Neural crest cell (in vitro differentiated cells): ENCODE measurements around the gene DIMT1. TPM values are rescaled to one million over a fixed set of nuclear protein-coding genes. Genes with fewer than 3 reads are reported as not detected.

Source experiments
- DNase-seq: peaks from one replicate; pipeline ENCODE4 v3.0.0; 2021; ENCODE audit warnings: low read depth, mixed read lengths, low spot score
- H3K27ac Mint-ChIP-seq: one replicate; pipeline ENCODE4 v1.8.0; 2021; ENCODE audit warnings: mild to moderate bottlenecking, mixed read lengths; ENCODE audit not compliant: unreplicated experiment
- H3K27me3 Mint-ChIP-seq: 2 replicates; pipeline ENCODE4 v1.8.0; 2021; ENCODE audit warnings: low read depth, mild to moderate bottlenecking, mixed read lengths
- H3K36me3 Mint-ChIP-seq: 2 replicates; pipeline ENCODE4 v1.8.0; 2021; ENCODE audit warnings: low read depth, mild to moderate bottlenecking, mixed read lengths
- H3K4me1 Mint-ChIP-seq: 2 replicates; pipeline ENCODE4 v1.8.0; 2021; ENCODE audit warnings: mixed read lengths
- H3K4me3 Mint-ChIP-seq: one replicate; pipeline ENCODE4 v1.8.0; 2021; ENCODE audit warnings: mild to moderate bottlenecking, mixed read lengths
- H3K9me3 Mint-ChIP-seq: 2 replicates; pipeline ENCODE4 v1.8.0; 2021; ENCODE audit warnings: mixed read lengths
- total RNA-seq: library from RNA; stranded (reverse); gene quantifications from 2 replicates; pipeline ENCODE4 v1.2.1, GENCODE V29; 2021
- TF ChIP-seq, protein P1 (sequence below): fragments of 200-600 bp; sonication (generic); conservative IDR thresholded peaks from 2 replicates; pipeline ENCODE4 v1.5.0; 2021; ENCODE audit warnings: antibody characterized with exemption, mild to moderate bottlenecking

The DIMT1 gene
- total RNA-seq, 1 donor from 2014 or later, result 34.5 TPM

GRCh38 chr5:62376064-62376463 lies 27.6 kb downstream of the DIMT1 start:
- Mint-ChIP-seq H3K4me1 (no peaks in the 10 kb centered on the region), H3K27me3 (no peaks in the 10 kb centered on the region), H3K9me3 (no peaks in the 10 kb centered on the region), H3K36me3 (peaks cover 22% of the 10 kb centered on the region), H3K4me3 (no peak overlapping the region), H3K27ac (no peak overlapping the region)
- TF ChIP-seq, protein P1, sequence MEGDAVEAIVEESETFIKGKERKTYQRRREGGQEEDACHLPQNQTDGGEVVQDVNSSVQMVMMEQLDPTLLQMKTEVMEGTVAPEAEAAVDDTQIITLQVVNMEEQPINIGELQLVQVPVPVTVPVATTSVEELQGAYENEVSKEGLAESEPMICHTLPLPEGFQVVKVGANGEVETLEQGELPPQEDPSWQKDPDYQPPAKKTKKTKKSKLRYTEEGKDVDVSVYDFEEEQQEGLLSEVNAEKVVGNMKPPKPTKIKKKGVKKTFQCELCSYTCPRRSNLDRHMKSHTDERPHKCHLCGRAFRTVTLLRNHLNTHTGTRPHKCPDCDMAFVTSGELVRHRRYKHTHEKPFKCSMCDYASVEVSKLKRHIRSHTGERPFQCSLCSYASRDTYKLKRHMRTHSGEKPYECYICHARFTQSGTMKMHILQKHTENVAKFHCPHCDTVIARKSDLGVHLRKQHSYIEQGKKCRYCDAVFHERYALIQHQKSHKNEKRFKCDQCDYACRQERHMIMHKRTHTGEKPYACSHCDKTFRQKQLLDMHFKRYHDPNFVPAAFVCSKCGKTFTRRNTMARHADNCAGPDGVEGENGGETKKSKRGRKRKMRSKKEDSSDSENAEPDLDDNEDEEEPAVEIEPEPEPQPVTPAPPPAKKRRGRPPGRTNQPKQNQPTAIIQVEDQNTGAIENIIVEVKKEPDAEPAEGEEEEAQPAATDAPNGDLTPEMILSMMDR, result no peak
- DNase-seq, result no peak

GRCh38 chr5:62375627-62376026 lies 28.1 kb downstream of the DIMT1 start:
- Mint-ChIP-seq H3K36me3 (peaks cover 20% of the 10 kb centered on the region), H3K4me3 (no peak overlapping the region), H3K27me3 (no peaks in the 10 kb centered on the region), H3K4me1 (no peaks in the 10 kb centered on the region), H3K27ac (no peak overlapping the region), H3K9me3 (no peaks in the 10 kb centered on the region)
- TF ChIP-seq, protein P1, result no peak
- DNase-seq, result no peak

DNA sequence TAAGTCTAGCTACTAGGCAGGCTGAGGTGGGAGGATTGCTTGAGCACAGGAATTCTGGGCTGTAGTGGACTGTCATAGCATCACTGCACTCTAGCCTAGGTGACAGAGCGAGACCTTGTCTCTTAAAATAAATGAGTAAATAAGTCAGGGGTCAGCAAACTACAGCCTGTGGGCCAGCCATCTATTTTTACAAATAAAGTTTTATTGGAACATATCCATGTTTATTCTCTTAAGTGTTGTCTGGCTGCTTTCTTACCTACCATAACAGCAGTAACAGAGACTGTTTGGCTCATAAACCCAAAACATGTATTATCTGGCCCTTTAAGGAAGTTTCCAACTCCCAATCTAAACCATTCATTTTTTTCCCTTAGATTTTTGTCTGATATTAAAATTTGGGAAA lies 29.6 kb downstream of the DIMT1 start:
- no peaks in the 10 kb centered on the region for H3K4me1 Mint-ChIP-seq
- DNase-seq, result no peak
- H3K27me3 Mint-ChIP-seq, result no peaks in the 10 kb centered on the region
- TF ChIP-seq, protein P1, result no peak
- no peaks in the 10 kb centered on the region for H3K9me3 Mint-ChIP-seq
- H3K27ac Mint-ChIP-seq, result no peak overlapping the region
- H3K4me3 Mint-ChIP-seq, result no peak overlapping the region
- H3K36me3 Mint-ChIP-seq, result peaks cover 14% of the 10 kb centered on the region

DNA sequence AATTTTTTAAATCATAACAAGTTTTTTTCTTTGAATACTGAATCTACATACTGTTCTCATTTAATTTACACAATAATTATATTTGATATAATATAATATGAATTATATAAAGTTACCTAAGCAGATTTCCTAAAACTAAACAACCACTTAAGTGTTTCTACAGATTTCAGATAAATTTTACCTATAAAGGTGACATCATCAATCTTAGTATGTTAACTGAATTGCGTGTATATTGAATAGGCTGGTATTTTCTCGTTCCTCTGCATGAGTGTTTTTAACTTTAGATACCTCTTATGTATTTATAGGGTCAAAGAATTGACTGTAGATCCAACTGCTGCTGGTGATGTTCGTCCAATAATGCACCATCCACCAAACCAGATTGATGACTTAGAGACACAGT lies 30.3 kb downstream of the DIMT1 start:
- Mint-ChIP-seq H3K9me3 (no peaks in the 10 kb centered on the region), H3K36me3 (peaks cover 14% of the 10 kb centered on the region), H3K27ac (no peak overlapping the region), H3K4me3 (no peak overlapping the region), H3K4me1 (no peaks in the 10 kb centered on the region), H3K27me3 (no peaks in the 10 kb centered on the region)
- DNase-seq, result no peak
- TF ChIP-seq, protein P1, result no peak

- Mint-ChIP-seq H3K4me3 (no peak overlapping the region), H3K36me3 (peaks cover 12% of the 10 kb centered on the region)
Observed at GRCh38 chr5:62372600-62372999, 31.1 kb downstream of the DIMT1 start.

More at GRCh38 chr5:62372600-62372999, 31.1 kb downstream of the DIMT1 start:
- no peaks in the 10 kb centered on the region for H3K27me3 Mint-ChIP-seq
- H3K4me1 Mint-ChIP-seq, result no peaks in the 10 kb centered on the region
- H3K27ac Mint-ChIP-seq, result no peak overlapping the region
- no peak for DNase-seq
- TF ChIP-seq, protein P1, result no peak
- H3K9me3 Mint-ChIP-seq, result no peaks in the 10 kb centered on the region
